Activated naive CD4-positive, alpha-beta T cell treated with anti-CD3 and anti-CD28 coated beads, Interleukin-2, amount 50 U/mL, for 72 hours (primary cell): ENCODE data around the gene TSSK6. TPM values are rescaled to one million over a fixed set of nuclear protein-coding genes. Genes with fewer than 3 reads are reported as not detected.
A peak's percentile ranks its signal among the peaks of the same experiment; 100 is the strongest.

Source experiments
- ATAC-seq, 2 donors: fragments of 150-1000 bp; cut with Tn5 transposase; 2 replicates each; pipeline ENCODE4 v1.10.0; 2021; ENCODE audit warnings: mild to moderate bottlenecking in 2 of 2, moderate library complexity in 2 of 2
- DNase-seq, 2 donors: peaks; one replicate each; pipeline ENCODE4 v3.0.0; 2021 to 2022; ENCODE audit warnings: low spot score in 2 of 2
- H3K27ac Mint-ChIP-seq, 2 donors: one replicate each; pipeline ENCODE4 v1.8.0; 2022; ENCODE audit warnings: mild to moderate bottlenecking in 2 of 2, mixed read lengths in 2 of 2
- H3K36me3 Mint-ChIP-seq, 2 donors: one replicate each; pipeline ENCODE4 v1.8.0; 2022; ENCODE audit warnings: mixed read lengths in 2 of 2
- H3K9me3 Mint-ChIP-seq, 2 donors: one replicate each; pipeline ENCODE4 v1.8.0; 2022; ENCODE audit warnings: mixed read lengths in 2 of 2
- total RNA-seq, 2 donors: library from RNA; stranded (reverse); gene quantifications; one replicate each; pipeline ENCODE4 v1.2.3, GENCODE V29; 2022

TSSK6 gene
- 1 to 10 TPM; 3.8 to 5.5 TPM for total RNA-seq

DNA sequence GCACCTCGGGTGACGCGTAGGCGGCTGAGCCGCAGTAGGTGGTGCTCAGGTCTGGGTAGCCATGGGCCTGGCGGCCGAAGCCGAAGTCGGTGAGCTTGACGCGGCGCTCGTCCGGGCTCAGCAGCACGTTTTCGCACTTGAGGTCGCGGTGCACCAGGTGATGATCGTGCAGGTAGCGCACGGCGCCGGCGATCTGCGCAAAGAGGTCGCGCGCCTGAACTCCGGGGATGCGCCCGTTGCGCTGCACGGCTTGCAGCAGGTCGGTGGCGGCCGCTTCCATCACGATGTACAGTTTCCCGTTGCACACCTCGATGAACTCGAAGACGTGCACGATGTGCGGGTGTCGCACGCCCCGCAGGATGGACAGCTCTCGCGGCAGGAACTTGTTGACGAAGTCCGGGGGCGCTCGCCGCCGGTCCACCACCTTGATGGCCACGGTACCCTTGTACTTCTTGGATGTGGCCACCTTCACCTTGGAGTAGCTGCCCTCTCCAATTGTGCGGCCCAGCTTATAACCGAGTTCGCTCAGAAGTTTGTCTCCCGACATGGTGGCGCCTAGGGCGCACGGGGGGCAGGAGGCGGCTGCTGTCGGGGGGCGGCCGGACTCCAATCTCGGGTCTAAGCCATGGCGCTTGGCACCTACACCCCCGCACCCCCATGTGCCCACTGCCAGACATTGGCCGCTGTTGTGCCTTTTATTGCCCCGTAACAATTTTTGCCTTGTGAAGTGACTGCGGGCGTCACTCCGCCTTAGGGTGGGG lies at the start of gene TSSK6:
Gene TSSK6 (minus strand): TSS at position 668 of the 761 bp plus-strand sequence. CDS start 121 bp downstream, at position 547.
- Mint-ChIP-seq H3K27ac (peak within 1 kb of the TSS; percentile 93 to 97), H3K36me3 (peaks cover 11 to 14% of the 10 kb centered on the region in 2 donors), H3K9me3 (no peaks in the 10 kb centered on the region)
- ATAC-seq (no peak), DNase-seq (no peak)

DNA sequence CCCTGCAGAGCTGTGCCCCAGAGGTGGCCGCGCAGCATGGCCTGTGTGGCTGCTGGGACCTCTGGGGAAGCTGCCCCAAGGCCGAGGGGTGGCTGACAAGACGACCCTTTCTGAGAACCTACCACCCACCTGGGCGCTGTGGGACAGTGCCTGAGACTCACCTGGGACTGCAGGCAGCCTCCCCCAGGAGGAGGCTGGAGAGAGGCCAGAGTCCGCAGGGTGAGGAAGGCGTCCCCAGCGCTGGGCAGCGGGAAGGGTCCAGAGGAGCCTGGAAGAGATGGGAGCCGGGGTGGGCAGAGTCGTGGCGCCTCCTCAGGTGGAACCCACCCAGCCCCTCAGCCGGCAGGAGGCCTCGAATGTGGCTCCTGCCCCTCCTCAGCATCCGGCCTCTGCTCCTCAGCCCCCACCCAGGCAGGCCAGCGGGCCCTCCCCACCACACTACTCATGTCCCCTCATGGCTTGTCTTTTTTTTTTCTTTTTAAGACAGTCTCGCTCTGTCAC lies 48.0 kb upstream of the TSSK6 start:
- DNase-seq (no peak), ATAC-seq (peak in 1 of 2 donors; percentile 16)
- no peaks in the 10 kb centered on the region for H3K9me3 Mint-ChIP-seq
- H3K27ac Mint-ChIP-seq, result peak overlapping the region; percentile 81 to 84
- H3K36me3 Mint-ChIP-seq, result peaks cover 10 to 14% of the 10 kb centered on the region in 2 donors

DNA sequence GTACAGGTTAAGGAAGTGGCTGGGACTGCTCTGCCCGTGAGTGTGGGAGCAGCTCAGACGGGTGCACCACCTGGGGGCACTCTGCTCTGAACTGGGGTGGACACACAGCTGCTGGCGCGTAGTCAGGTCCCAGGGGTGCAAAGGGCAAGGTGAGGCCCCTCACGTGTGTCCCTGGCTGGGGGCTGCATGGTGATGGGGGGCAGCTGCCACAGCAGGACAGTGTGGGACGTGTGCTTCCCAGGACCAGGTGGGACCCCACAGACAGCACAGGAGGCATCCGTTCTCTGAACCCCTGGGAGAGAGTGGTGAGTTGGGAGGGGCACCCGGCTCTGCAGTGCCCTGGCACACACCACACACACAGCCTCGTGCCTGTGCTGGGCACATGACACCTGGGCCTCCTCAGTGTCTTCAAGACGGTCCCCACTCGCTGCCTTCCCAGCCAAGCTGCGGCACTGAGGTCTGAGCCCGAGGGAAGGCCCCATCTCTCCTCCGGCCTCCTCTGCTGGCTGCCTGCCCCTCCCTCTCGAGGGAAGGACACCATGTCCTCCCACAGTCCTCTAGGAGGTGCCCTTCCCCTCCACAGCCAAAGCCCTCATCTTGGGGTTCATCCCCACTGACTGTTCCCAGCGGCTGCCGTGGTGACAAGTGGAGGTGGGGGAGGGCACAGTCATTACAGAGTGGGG lies 47.5 kb upstream of the TSSK6 start:
- Mint-ChIP-seq H3K27ac (peak overlapping the region; percentile 81 to 84), H3K36me3 (peaks cover 10 to 14% of the 10 kb centered on the region in 2 donors), H3K9me3 (no peaks in the 10 kb centered on the region)
- DNase-seq (no peak), ATAC-seq (peak; percentile 63 to 84)

DNA sequence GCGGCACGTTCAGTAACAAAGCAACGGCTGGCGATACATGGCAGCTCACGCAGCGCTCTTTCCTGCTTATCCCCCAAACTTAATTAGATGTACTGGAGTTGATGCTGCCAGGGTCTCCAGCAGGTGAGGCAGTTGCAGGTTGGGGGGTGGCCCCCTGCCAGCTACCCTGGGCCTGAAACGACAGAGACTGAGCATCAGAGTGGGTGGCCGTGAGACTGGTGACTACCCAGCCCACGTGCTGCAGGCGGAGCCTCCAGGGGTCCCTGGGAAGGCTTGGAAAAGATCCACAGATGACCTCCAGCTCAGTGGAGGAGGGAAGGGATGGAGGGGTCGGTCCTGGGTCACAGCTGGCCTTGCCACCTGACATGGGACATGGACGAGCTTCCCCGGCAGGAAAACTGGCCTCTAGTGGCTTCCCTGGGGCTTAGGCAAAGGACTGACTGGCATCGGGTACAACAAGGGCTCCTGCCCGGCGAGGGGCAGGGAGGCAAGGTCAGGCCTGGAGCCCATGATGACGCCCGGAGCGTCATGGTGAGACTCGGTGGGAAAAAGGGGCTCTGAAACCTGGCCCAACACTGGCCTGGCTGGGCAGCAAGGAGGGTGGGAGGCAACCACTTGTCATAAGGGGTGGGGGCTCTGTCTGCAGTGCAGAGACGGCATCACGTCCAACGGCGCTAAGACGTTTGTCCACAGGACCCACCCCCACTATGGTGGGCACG lies 46.8 kb upstream of the TSSK6 start:
- Mint-ChIP-seq H3K27ac (peak overlapping the region; percentile 77 to 81), H3K9me3 (no peaks in the 10 kb centered on the region), H3K36me3 (peaks cover 10 to 14% of the 10 kb centered on the region in 2 donors)
- DNase-seq (no peak), ATAC-seq (no peak)

DNA sequence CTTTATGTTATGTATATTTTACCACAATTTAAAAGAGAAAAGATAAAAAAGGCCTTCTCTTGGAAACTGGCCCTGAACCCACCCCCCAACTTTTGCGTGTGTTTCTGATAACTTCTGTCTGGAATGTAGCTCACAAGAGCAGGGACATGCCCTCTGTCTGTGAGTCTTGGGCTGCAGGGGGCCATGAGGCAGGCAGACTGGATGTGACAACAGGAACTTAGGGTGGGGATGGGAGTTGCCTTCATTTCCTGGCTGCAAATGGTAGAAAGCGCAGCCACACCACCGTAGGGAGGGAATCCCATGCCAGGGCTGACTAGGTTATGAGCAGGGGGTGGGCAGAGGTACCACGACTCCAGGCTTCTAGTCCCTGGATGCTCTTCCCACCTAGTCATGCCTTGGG lies 44.6 kb upstream of the TSSK6 start:
- DNase-seq (no peak), ATAC-seq (no peak)
- peak overlapping the region in 1 of 2 donors; percentile 71 for H3K27ac Mint-ChIP-seq
- peaks cover 6 to 9% of the 10 kb centered on the region in 2 donors for H3K36me3 Mint-ChIP-seq
- no peaks in the 10 kb centered on the region for H3K9me3 Mint-ChIP-seq

DNA sequence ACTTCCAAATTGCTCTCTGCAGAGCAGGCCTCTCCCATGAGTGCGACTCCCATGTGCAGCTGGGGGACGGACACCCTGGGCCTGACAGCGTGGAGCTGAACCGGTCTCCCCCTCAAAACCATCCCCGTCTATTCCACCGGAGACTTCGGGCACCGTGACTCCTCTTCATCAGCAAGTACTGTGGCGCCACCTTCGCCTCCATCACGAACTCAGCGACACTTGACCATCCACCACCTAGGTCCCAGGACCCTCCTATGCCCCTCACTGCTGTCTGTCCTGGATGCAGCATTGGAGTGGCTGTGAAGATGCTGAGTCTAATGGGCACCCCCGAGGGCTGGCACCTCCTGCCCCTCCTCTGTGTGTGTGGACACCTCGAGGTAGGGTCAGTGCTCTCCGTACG lies 43.3 kb upstream of the TSSK6 start:
- DNase-seq, result no peak
- no peak for ATAC-seq
- Mint-ChIP-seq H3K27ac (peak overlapping the region in 1 of 2 donors; percentile 66), H3K9me3 (no peaks in the 10 kb centered on the region), H3K36me3 (no peaks in the 10 kb centered on the region)

DNA sequence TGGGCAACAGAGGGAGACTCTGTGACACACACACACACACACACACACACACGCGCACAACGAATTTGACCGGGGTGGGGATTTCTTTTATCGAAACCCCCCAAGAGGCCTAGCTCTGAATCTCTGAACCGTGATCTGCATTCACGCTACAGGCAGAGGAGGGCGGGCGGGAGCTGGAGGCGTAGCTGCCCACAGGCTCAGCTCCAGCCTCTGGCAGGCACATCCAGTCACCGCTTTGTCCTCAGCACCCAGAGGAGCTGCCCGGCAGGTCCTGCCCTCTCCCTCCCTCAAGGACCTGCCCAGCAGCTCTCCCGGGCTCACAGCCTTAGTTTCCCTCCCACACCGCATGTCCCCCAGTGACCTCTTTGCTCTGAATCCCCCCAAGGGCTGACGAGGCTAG lies 42.7 kb upstream of the TSSK6 start:
- no peaks in the 10 kb centered on the region for H3K36me3 Mint-ChIP-seq

DNA sequence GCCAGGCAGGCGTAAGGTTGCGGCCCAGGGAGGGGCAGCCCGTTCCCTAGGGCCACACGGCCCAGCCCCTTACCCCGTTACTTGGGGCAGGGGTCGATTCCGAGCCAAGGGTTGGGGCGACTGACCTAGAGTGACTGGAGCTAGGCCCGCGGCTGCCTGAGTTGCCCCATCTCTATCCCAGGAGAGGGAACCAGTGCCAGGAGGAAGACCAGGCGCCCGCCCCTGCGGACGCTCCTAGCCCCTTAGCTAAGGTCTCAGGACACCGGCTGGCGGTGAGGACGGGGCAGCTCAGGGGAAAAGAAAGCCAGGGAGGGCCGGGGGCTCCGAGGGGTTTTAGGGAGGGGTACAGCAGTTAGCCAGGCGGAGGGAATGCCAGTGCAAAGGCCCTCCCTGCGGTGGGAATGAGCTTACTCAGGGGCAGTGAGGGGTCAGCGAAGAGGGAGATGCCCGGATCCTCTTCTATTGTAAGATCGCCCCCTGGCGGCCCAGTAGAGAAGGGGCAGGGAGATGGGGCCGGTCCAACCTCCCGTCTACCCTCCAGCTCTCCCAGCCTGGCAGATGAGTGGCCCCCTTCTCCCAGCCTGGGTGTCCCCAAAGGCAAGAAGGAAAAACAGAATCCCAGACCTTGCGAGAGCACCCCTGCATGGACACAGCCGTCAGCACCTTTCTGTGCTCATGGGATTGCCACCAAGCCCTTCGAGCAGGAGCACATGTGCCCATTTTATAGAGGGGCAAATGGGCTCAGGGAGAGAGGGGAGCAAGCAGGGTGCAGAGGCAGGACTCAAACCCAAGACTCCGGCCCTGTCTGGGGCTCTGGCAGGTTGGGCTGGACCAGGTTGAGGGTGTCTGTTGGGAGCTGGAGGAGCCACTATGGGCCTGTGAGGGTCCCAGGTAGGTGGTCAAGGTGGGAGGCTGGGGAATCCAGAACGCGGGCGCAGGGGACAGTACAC lies 39.0 kb upstream of the TSSK6 start:
- H3K27ac Mint-ChIP-seq, result peak overlapping the region in 1 of 2 donors; percentile 21
- DNase-seq (peak in 1 of 2 donors; percentile 78), ATAC-seq (peak; percentile 66 to 76)
- H3K9me3 Mint-ChIP-seq, result no peaks in the 10 kb centered on the region
- H3K36me3 Mint-ChIP-seq, result no peaks in the 10 kb centered on the region

More for the DNA sequence above, 42.7 kb upstream of the TSSK6 start:
- DNase-seq, result no peak
- H3K9me3 Mint-ChIP-seq, result no peaks in the 10 kb centered on the region
- H3K27ac Mint-ChIP-seq, result peak overlapping the region in 1 of 2 donors; percentile 66
- ATAC-seq, result no peak

DNA sequence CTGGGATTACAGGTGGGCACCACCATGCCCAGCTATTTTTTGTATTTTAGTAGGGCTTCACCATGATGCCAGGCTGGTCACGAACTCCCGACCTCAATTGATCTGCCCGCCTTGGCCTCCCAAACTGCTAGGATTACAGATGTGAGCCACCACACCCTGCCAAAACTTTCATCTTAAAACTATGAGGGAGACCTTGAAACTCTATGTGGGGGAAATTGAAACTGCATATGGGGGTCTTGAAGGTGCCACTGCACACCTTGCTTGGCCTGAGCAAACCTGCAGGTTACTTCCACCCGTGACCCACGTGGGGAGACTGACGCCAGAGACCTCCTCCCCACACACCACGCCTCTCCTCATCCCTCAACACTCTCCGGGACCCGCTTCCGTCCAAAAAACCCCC lies 38.3 kb upstream of the TSSK6 start:
- H3K9me3 Mint-ChIP-seq, result no peaks in the 10 kb centered on the region
- ATAC-seq, result no peak
- H3K27ac Mint-ChIP-seq, result peak overlapping the region in 1 of 2 donors; percentile 21
- no peak for DNase-seq
- no peaks in the 10 kb centered on the region for H3K36me3 Mint-ChIP-seq

DNA sequence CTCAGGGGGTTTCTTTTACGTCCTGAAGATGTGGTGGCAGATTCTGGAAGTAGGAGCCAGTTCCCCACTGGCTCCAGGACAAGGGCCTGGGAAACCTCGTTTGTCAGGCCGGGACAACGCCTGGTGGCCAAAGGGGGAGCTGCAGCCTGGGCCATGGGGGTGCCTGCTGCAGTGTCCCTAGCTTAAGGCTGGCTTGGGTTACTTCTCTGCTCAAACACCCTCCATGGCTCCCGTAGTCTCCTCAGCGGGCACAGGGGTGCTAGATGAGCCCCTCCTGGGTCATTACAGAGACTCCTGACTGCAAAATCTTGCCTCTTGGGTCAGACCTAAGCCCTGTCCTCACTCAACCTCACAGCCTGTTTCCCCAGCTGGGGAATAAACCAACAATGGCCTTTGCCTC lies 37.5 kb upstream of the TSSK6 start:
- Mint-ChIP-seq H3K9me3 (no peaks in the 10 kb centered on the region), H3K36me3 (no peaks in the 10 kb centered on the region), H3K27ac (no peak overlapping the region)
- ATAC-seq (peak; percentile 34 to 48), DNase-seq (no peak)

DNA sequence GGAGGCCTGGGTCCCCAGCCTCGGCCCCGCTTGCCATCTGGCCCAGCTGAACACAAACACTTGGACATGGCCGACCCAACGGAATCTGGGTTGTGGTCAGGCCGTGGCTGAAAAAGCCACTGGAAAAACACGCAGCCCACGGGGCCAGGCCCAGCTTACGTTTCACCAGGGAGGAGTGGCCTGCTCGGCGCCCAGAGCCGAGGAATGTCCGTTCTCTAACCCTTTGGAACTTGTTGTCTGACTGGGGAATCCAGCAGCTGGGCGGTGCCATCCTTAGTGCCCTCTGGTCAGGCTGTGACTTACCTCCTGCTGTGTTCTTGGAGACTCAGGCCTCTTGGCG lies 36.5 kb upstream of the TSSK6 start:
- peak overlapping the region in 1 of 2 donors; percentile 60 for H3K27ac Mint-ChIP-seq
- DNase-seq (no peak), ATAC-seq (no peak)
- H3K9me3 Mint-ChIP-seq, result no peaks in the 10 kb centered on the region
- no peaks in the 10 kb centered on the region for H3K36me3 Mint-ChIP-seq

DNA sequence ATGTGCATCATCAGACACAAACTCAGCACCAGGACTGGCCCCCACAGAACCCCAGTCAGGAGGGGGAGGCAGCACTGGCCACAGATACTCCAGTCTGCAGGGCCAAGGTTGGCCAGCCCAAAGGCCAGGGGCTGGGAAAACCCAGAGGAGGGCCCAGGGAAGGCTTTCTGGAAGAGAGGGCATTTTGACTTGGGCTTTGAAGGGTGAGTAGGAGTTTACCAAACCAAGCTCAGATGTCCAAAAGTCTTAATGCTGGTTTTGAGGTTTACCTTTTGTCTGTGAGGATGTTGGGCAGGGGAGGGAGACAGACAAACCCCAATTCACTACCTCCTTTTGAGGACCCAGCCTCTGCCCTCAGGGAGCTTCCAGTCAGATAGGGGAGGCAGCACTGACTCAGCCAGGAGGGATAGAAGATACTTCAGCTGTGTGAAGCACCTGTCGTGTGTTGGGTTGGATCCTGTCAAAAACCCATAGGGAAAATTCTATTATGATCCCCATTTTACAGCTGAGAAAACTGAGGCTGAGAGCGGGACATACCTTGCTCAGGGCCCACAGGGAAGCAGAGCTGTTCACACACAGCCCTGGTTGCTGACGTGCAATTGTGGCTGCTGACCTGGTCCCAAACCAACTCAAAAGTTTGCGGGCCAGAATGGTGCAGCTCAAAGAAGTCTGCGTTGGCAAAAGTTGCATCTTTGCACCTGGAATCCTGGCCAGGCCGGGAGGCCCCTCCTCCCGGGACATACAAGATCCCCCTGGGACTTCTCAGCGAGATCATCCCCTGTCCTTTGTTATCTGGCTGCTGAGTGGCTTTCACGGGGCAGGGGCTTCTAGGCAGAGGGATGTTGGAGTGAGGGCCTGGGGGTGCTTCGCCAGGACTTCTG lies 35.9 kb upstream of the TSSK6 start:
- no peak for ATAC-seq
- peak overlapping the region in 1 of 2 donors; percentile 65 for H3K27ac Mint-ChIP-seq
- H3K36me3 Mint-ChIP-seq, result no peaks in the 10 kb centered on the region
- H3K9me3 Mint-ChIP-seq, result no peaks in the 10 kb centered on the region
- DNase-seq, result no peak

DNA sequence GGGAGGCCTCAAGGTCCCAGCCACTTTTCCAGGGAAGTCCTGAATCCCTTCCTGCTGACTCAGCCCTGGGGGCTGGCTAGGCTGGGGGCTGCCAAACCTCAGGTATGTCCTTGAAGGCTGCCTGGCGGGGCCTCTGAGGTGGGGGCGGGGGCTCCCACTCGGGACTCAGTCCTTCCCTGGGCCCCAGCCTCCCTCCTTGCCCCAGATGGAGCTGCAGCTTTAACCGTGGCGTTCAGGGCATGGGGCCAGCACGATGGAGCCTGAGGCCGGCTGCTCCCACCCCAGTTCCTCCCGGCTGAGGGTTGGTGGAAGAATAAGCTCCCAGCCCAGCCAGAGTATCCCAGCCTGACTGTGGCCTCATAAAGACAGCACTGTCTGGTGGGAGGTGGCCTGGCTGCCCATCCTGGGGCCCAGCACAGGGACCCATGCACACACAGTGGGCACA lies 35.2 kb upstream of the TSSK6 start:
- DNase-seq, result no peak

DNA sequence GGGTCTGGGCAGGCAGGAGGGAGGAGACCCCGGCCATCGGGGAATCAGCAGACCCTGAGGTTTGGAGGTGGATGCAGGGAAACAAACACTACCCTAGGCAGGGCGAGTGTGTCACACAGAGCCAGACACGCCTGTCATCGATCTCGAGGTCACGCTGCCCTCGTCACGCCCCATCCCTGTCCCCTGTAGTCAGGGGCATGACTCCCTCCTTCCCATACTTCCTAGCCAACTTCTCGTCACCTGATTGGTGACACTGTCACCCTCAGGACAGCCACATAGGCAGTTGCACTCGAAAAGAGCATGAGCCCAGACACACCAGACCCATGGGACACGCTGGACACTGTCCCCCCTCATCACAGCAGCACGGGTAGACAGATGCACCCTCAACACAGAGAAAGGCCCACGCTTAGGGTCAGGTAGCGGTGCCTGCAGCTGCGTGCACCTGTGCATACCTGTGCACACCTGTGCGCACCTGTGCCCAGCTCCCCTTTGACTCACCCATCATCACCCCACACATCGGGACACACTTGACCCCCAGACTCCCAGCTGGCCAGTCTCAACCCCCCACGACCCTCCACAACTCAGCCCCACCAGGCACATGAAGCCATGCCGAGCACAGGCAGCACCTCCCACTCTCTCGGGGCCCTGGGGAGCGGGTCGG lies 34.6 kb upstream of the TSSK6 start:
- DNase-seq, result no peak

More for the DNA sequence above, 35.2 kb upstream of the TSSK6 start:
- Mint-ChIP-seq H3K36me3 (no peaks in the 10 kb centered on the region), H3K27ac (no peak overlapping the region), H3K9me3 (no peaks in the 10 kb centered on the region)
- no peak for ATAC-seq

More for the DNA sequence above, 34.6 kb upstream of the TSSK6 start:
- Mint-ChIP-seq H3K36me3 (no peaks in the 10 kb centered on the region), H3K9me3 (no peaks in the 10 kb centered on the region), H3K27ac (no peak overlapping the region)
- ATAC-seq, result no peak
